ENCODE measurements around the gene APOBEC2.

Gene APOBEC2

DNA sequence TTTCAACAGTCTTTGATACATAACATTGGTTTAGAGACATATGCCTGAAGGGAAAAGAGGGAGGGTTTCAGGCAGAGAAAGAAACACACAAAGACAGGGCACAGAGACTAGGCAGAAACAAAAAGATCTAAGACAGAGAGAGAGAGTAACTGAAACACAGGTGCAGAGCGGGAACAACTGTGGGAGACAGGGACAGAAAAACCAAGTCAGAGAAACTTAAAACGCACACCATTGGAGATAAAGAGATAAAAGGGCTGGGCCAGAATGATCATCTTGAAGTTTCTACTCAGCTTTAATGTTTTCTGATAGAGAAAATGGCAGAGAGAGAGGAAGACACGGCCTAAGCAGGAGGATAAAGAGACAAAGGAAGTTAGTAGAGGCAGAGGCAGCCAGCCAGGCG is 25.8 kb upstream of the APOBEC2 start:
- TF ChIP-seq CTCF (conservative IDR thresholded peaks at IDR 0.05; ENCODE audit: low read depth, low read length), result no peak
- DNase-seq (ENCODE audit: low read depth), result no peak
- H3K4me3 ChIP-seq (ENCODE audit: low read depth, low read length), result peak overlapping the region; percentile 62

GRCh38 chr6:41027799-41028560 is 25.0 kb upstream of the APOBEC2 start:
- H3K4me3 ChIP-seq (ENCODE audit: low read depth, low read length), result peak overlapping the region; percentile 62
- peak; percentile 66 for TF ChIP-seq CTCF (conservative IDR thresholded peaks at IDR 0.05; ENCODE audit: low read depth, low read length)
- peak; percentile 65 for DNase-seq (ENCODE audit: low read depth)

DNA sequence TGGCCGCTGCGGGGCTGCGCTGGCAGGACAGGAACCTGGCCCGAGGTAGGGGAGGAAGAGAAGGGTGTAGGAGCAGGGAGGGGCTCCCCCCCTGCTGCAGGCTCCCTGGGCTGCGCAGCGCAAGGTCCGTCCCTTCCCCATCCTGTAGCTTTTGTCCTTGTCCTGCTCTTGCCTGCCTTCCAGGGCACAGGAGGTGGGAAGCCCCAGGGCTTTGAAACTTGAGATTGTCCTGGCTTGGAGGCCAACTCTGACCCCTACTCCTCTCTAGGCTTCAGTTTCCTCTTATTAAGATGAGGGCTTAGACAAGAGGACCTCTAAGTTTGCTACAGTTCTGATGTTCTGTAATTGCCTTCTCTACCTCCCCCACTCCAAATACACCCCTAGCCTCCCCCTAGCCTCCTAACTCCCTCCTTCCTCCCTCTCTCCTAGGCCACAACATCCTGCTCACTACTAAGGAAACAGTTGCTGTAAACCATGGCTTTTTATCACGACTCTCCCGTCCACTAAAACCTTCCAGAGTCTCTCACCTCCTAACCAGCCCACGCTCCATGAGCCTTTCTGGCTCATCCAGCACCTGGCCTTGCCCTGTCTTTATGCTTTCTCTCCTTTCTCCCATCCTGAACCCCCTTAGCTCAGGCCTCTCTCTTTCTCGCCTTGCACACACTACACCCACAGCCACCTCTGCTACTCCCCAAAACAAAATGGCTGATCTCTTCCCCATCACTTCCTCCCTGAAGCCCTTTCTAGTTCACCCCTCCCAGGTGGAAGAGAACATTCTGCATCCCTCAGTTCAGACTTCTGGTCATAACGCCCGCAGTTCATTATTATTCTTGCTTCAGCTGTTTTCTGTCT is 24.2 kb upstream of the APOBEC2 start:
- no peak for TF ChIP-seq CTCF (conservative IDR thresholded peaks at IDR 0.05; ENCODE audit: low read depth, low read length)
- peak overlapping the region; percentile 62 for H3K4me3 ChIP-seq (ENCODE audit: low read depth, low read length)
- DNase-seq (ENCODE audit: low read depth), result no peak

GRCh38 chr6:41032830-41033229 is 20.2 kb upstream of the APOBEC2 start:
- no peak for DNase-seq (ENCODE audit: low read depth)
- no peak overlapping the region for H3K4me3 ChIP-seq (ENCODE audit: low read depth, low read length)
- no peak for TF ChIP-seq CTCF (conservative IDR thresholded peaks at IDR 0.05; ENCODE audit: low read depth, low read length)

GRCh38 chr6:41033776-41034175 is 19.2 kb upstream of the APOBEC2 start:
- H3K4me3 ChIP-seq (ENCODE audit: low read depth, low read length), result no peak overlapping the region
- TF ChIP-seq CTCF (conservative IDR thresholded peaks at IDR 0.05; ENCODE audit: low read depth, low read length), result no peak

GRCh38 chr6:41036186-41036585 is 16.8 kb upstream of the APOBEC2 start:
- TF ChIP-seq CTCF (conservative IDR thresholded peaks at IDR 0.05; ENCODE audit: low read depth, low read length), result no peak
- DNase-seq (ENCODE audit: low read depth), result no peak
- H3K4me3 ChIP-seq (ENCODE audit: low read depth, low read length), result no peak overlapping the region

More at GRCh38 chr6:41033776-41034175, 19.2 kb upstream of the APOBEC2 start:
- no peak for DNase-seq (ENCODE audit: low read depth)

Data from choroid plexus epithelial cell (primary cell).